HG02798 (cell line): ENCODE results near the gene BUD23.

Experiments used
- ATAC-seq: cut with Tn5 transposase; IDR thresholded peaks from one replicate; pipeline ENCODE4 v1.9.1; 2021; ENCODE audit warnings: mild to moderate bottlenecking; ENCODE audit not compliant: unreplicated experiment, poor library complexity

Gene BUD23

DNA sequence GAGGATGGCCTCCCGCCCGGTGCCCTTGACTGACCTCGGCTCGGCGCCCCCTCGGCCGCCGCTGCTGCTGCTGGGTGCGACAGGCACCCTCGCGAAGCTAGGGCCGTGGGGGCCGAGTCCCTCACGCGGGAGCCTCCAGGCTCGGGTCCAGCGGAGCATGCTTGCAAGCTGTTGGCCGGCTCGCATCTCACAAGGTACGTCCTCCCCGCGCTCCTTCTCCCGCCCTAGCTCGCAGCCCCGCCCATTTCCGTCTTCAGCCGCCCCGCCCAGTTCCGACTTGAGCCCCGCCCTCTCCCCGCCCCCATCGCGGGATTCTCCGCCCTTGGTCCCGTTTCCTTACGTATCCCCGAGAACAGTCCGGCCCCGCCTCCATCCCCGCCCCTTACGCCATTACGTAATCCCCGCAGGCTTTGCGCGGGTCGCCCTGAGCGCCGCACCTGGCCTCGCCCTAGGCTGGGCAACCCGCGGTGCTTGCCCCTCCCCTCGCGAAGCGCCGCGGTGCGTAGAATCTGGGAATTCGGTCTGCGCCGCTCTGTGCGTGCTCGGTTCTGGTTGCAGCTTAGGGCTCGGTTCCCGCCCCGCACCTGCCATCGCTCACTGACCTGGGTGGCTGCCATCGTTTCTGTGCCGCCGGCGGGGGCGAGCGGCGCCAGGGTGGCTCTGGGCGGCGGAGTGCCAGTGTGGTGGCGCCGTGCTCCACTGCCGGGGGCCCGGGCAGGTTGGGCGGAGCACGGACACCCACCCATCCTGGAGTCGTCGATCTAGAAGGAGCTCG is 55.4 kb downstream of the BUD23 start, which contains the start of gene ABHD11:
ABHD11 (minus strand) TSS at position 191 of the 775 bp plus-strand sequence; CDS start at position 159, 32 bp downstream.
- ATAC-seq, result peak; percentile 92

DNA sequence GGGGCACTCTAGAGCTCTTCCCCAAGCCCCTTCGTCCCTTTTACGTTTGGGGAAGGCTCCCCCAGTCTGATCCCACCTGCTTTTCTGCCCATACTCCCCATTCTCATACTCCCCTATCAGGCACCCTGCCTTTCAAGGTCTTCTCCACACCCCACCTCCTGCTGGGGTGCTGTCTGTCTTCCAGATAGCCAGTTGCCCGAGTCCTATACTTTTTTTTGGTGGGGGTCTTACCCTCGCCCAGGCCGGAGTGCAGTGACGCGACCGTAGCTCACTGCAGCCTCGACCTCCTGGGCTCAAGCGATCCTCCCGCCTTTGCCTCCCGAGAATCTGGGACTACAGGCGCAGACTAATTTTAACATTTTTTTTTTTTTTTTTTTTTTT is 56.0 kb downstream of the BUD23 start:
- ATAC-seq, result no peak

- ATAC-seq, result no peak
Measured at GRCh38 chr7:73740212-73740611, 56.8 kb downstream of the BUD23 start.

- no peak for ATAC-seq
Measured at GRCh38 chr7:73740771-73741170, 57.4 kb downstream of the BUD23 start.

DNA sequence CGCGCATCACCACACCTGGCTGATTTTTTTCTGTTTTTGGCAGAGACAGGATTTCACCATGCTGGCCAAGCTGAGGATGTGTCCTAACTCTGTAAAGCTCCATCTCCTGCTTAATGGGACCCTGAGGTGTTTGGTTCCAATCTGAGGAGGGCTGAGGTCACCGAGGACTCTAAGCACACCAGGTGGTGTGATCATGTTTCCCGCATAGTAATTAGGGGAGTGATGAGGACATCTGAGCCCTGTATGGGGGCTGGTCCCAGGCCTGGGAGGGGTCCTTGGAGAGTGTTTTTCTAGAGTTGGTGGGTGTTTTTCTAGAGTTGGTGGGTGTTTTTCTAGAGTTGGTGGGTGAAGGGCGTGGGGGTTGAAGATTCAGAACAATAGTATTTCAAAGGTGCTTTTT is 58.2 kb downstream of the BUD23 start:
- ATAC-seq, result no peak

GRCh38 chr7:73742338-73742752 is 58.9 kb downstream of the BUD23 start:
- no peak for ATAC-seq

- ATAC-seq, result no peak
Measured at GRCh38 chr7:73742753-73743641, 59.6 kb downstream of the BUD23 start.

DNA sequence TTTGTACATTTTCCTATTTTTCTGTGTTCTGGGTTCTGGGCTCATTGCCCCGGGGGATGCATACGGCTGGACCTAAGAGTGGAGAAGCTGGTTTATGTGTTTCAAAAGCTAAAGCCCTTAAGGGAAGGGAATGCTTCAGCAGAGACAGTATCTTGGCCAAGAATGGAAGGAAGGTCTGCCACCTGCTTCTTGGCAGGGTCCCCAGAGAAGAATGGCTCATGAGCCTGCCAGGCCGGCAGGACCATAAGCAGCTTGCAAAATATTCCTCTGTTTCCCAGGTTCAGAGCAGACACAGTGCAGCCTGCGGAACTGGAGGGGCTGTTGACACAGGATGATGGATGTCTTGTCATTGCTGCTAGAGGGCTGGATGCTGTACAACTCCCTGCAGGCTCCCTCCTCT is 63.0 kb downstream of the BUD23 start:
- no peak for ATAC-seq
